Ascending aorta (tissue), 2 donors: Measurements from ENCODE around the gene KIF7. TPM values are rescaled to one million over a fixed set of nuclear protein-coding genes. Genes with fewer than 3 reads are reported as not detected.
A peak's percentile ranks its signal among the peaks of the same experiment; 100 is the strongest.

Source experiments
- DNase-seq, 2 donors: peaks; one replicate each; pipeline ENCODE4 v3.0.0-alpha.2; 2019; ENCODE audit warnings: low spot score in 2 of 2
- H3K27ac ChIP-seq, 2 donors: fragments of 200-600 bp; sonication (generic); one replicate each; pipeline ENCODE4 v1.5.1; 2016 to 2017; ENCODE audit warnings: mild to moderate bottlenecking in 1 of 2
- H3K27me3 ChIP-seq: fragments of 200-600 bp; sonication (generic); one replicate; pipeline ENCODE4 v1.5.1; 2017
- H3K36me3 ChIP-seq, 2 donors: fragments of 200-600 bp; sonication (generic); one replicate each; pipeline ENCODE4 v1.5.1; 2016
- H3K4me1 ChIP-seq, 2 donors: fragments of 200-600 bp; sonication (generic); one replicate each; pipeline ENCODE4 v1.5.1; 2016 to 2017; ENCODE audit warnings: mild to moderate bottlenecking in 1 of 2
- H3K4me3 ChIP-seq, 2 donors: fragments of 200-600 bp; sonication (generic); one replicate each; pipeline ENCODE4 v1.5.1; 2016 to 2017; ENCODE audit warnings: mild to moderate bottlenecking in 1 of 2
- H3K9me3 ChIP-seq, 2 donors: fragments of 200-600 bp; sonication (generic); one replicate each; pipeline ENCODE4 v1.5.1; 2016
- CTCF ChIP-seq, 3 experiments: fragments of 200-600 bp in 2 of 3; fragments of 450-650 bp in 1 of 3; sonication (generic) in 2 of 3; IDR thresholded peaks; one replicate each; pipeline ENCODE4 v1.5.1; 2016 to 2019; ENCODE audit warnings: antibody characterized with exemption in 3 of 3, mild to moderate bottlenecking in 1 of 3, moderate library complexity in 1 of 3
- intact Hi-C: fragments of 100-400 bp; cut with DNase I; formaldehyde crosslinking; loops from one replicate; pipeline ENCODE4 v1.15.1; 2023
- total RNA-seq: library from RNA; depleted of rRNA; stranded (reverse); fragments of >200 nt; gene quantifications from one replicate; pipeline ENCODE4 v1.1.0, GENCODE V29; 2016

The KIF7 gene, protein sequence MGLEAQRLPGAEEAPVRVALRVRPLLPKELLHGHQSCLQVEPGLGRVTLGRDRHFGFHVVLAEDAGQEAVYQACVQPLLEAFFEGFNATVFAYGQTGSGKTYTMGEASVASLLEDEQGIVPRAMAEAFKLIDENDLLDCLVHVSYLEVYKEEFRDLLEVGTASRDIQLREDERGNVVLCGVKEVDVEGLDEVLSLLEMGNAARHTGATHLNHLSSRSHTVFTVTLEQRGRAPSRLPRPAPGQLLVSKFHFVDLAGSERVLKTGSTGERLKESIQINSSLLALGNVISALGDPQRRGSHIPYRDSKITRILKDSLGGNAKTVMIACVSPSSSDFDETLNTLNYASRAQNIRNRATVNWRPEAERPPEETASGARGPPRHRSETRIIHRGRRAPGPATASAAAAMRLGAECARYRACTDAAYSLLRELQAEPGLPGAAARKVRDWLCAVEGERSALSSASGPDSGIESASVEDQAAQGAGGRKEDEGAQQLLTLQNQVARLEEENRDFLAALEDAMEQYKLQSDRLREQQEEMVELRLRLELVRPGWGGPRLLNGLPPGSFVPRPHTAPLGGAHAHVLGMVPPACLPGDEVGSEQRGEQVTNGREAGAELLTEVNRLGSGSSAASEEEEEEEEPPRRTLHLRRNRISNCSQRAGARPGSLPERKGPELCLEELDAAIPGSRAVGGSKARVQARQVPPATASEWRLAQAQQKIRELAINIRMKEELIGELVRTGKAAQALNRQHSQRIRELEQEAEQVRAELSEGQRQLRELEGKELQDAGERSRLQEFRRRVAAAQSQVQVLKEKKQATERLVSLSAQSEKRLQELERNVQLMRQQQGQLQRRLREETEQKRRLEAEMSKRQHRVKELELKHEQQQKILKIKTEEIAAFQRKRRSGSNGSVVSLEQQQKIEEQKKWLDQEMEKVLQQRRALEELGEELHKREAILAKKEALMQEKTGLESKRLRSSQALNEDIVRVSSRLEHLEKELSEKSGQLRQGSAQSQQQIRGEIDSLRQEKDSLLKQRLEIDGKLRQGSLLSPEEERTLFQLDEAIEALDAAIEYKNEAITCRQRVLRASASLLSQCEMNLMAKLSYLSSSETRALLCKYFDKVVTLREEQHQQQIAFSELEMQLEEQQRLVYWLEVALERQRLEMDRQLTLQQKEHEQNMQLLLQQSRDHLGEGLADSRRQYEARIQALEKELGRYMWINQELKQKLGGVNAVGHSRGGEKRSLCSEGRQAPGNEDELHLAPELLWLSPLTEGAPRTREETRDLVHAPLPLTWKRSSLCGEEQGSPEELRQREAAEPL (N-terminal part only)
- total RNA-seq = 39.1 TPM

GRCh38 chr15:89654847-89655805 is at the start of gene KIF7:
TSS of gene KIF7 (minus strand) at chr15:89655467. CDS start at chr15:89652930, 2,537 bp downstream.
- DNase-seq = no peak

DNA sequence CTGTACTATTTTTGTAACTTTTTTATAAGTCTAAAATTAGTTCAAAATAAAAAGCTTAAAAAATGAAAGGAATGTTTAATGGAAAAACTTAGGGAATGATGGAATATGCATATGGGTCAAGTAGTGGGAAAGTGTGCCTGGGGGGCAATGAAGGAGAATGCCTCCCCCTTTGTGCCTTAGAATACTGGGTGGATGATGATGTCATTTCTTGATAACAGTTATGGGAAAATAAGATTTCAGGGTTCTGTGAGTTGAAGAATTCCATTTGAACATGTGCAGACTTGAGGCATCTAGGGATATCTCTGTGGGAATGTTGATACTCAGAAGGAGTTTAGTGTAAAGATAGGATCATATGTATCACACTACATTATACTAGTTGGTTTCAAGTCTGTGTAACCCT is 49.1 kb upstream of the KIF7 start:
- no peaks in the 10 kb centered on the region for H3K36me3 ChIP-seq
- DNase-seq = no peak
- intact Hi-C loops = no loop called here
- H3K4me1 ChIP-seq = peaks cover 0 to 10% of the 10 kb centered on the region in 2 donors
- no peaks in the 10 kb centered on the region for H3K27me3 ChIP-seq
- H3K27ac ChIP-seq = no peak overlapping the region
- no peaks in the 10 kb centered on the region for H3K9me3 ChIP-seq
- no peak overlapping the region for H3K4me3 ChIP-seq
- no peak for TF ChIP-seq CTCF (IDR thresholded peaks at IDR 0.05)

More at GRCh38 chr15:89654847-89655805, at the start of gene KIF7:
- peak in 1 of 3 experiments; percentile 5 for TF ChIP-seq CTCF (IDR thresholded peaks at IDR 0.05)
- Histone ChIP-seq H3K27me3 (no peaks in the 10 kb centered on the region), H3K9me3 (no peaks in the 10 kb centered on the region), H3K4me1 (peaks cover 3 to 7% of the 10 kb centered on the region in 2 donors), H3K27ac (peak within 1 kb of the TSS; percentile 76 to 83), H3K4me3 (peak within 1 kb of the TSS; percentile 78 to 80), H3K36me3 (peaks cover 4 to 10% of the 10 kb centered on the region in 2 donors)
- intact Hi-C loops = loop anchor here (2.0 kb wide), 1 partner anchor 26 kb away; no protein-coding TSS in a partner anchor

DNA sequence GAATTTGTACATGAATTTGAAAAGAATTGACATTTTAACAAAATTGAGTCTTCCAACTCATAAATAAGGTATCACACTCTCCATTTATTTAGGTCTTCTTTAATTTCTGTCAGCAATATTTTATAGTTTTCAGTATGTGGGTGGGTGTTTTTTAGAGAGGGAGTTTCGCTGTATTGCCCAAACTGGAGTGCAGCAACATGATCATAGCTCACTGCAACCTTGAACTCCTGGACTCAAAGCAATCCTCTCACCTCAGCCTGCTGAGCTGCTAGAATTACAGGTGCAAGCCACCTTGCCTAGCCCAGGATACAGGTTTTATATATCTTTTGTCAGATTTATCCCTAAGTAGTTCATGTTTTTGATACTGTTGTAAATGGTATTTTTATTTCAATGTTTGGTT is 39.9 kb upstream of the KIF7 start:
- no peak for DNase-seq
- H3K9me3 ChIP-seq = no peaks in the 10 kb centered on the region
- H3K4me3 ChIP-seq = no peak overlapping the region
- H3K27me3 ChIP-seq = no peaks in the 10 kb centered on the region
- H3K27ac ChIP-seq = no peak overlapping the region
- H3K4me1 ChIP-seq = no peaks in the 10 kb centered on the region
- TF ChIP-seq CTCF (IDR thresholded peaks at IDR 0.05) = no peak
- intact Hi-C loops = no loop called here
- no peaks in the 10 kb centered on the region for H3K36me3 ChIP-seq

- intact Hi-C loops = loop anchor here (5.0 kb wide), 1 partner anchor 46 kb away; no protein-coding TSS in a partner anchor
- H3K27me3 ChIP-seq = no peaks in the 10 kb centered on the region
These were observed 38.4 kb upstream of the KIF7 start for GRCh38 chr15:89693696-89694095.

More at GRCh38 chr15:89693696-89694095, 38.4 kb upstream of the KIF7 start:
- H3K36me3 ChIP-seq = no peaks in the 10 kb centered on the region
- TF ChIP-seq CTCF (IDR thresholded peaks at IDR 0.05) = no peak
- no peaks in the 10 kb centered on the region for H3K9me3 ChIP-seq
- no peak overlapping the region for H3K4me3 ChIP-seq
- H3K4me1 ChIP-seq = no peaks in the 10 kb centered on the region
- no peak for DNase-seq
- H3K27ac ChIP-seq = no peak overlapping the region
